Stimulated activated CD4-positive, alpha-beta T cell treated with anti-CD3 and anti-CD28 coated beads, Interleukin-2, amount 100 ng/mL, for 4 hours (primary cell): ENCODE results near the gene TDRD12.

Experiments
- DNase-seq: peaks from one replicate; pipeline ENCODE4 v3.0.0-alpha.2; 2020; ENCODE audit warnings: low read depth

The TDRD12 gene

GRCh38 chr19:32719611-32720059 is at the start of gene TDRD12:
TSS of gene TDRD12 (plus strand) at chr19:32719767. CDS start at chr19:32720073, 306 bp downstream.
- no peak for DNase-seq

GRCh38 chr19:32671883-32672593 is 47.5 kb upstream of the TDRD12 start:
- no peak for DNase-seq

GRCh38 chr19:32672841-32673240 is 46.7 kb upstream of the TDRD12 start:
- no peak for DNase-seq

GRCh38 chr19:32673573-32673972 is 46.0 kb upstream of the TDRD12 start:
- DNase-seq: no peak

GRCh38 chr19:32674153-32674930 is 45.2 kb upstream of the TDRD12 start:
- DNase-seq: no peak

- peak; percentile 97 for DNase-seq
These were observed 44.4 kb upstream of the TDRD12 start, which contains the start of gene ANKRD27 for GRCh38 chr19:32674931-32675719. TSS of gene ANKRD27 (minus strand) at chr19:32675180. CDS start at chr19:32659015, 16,165 bp downstream.

- peak; percentile 51 for DNase-seq
These were observed 43.8 kb upstream of the TDRD12 start, which contains the start of gene RGS9BP for GRCh38 chr19:32675720-32676185. TSS of gene RGS9BP (plus strand) at chr19:32675848. CDS start at chr19:32676264, 416 bp downstream.

- DNase-seq: no peak
These were observed 43.2 kb upstream of the TDRD12 start for GRCh38 chr19:32676186-32676894.

GRCh38 chr19:32676895-32677359 is 42.6 kb upstream of the TDRD12 start:
- DNase-seq: no peak

- no peak for DNase-seq
These were observed 41.9 kb upstream of the TDRD12 start for GRCh38 chr19:32677657-32678056.

GRCh38 chr19:32680986-32681385 is 38.6 kb upstream of the TDRD12 start:
- no peak for DNase-seq

GRCh38 chr19:32682317-32682716 is 37.2 kb upstream of the TDRD12 start:
- no peak for DNase-seq

GRCh38 chr19:32686847-32687475 is 32.6 kb upstream of the TDRD12 start:
- DNase-seq: no peak

- no peak for DNase-seq
These were observed 31.9 kb upstream of the TDRD12 start for GRCh38 chr19:32687681-32688080.

- DNase-seq: no peak
These were observed 31.3 kb upstream of the TDRD12 start for GRCh38 chr19:32688311-32688710.

GRCh38 chr19:32691291-32691951 is 28.1 kb upstream of the TDRD12 start, which contains the start of gene NUDT19:
TSS of gene NUDT19 (plus strand) at chr19:32691821. CDS start at chr19:32691961, 140 bp downstream.
- DNase-seq: peak; percentile 63

GRCh38 chr19:32691952-32692726 is 27.4 kb upstream of the TDRD12 start:
- DNase-seq: peak; percentile 21

GRCh38 chr19:32692727-32693061 is 26.9 kb upstream of the TDRD12 start:
- DNase-seq: no peak
